GM18505 (cell line): ENCODE data around the gene SYT2.

ENCODE experiments used
- ATAC-seq: cut with Tn5 transposase; IDR thresholded peaks from one replicate; pipeline ENCODE4 v1.9.1; 2021; ENCODE audit not compliant: unreplicated experiment
- POLR2A ChIP-seq: IDR thresholded peaks from 4 replicates; pipeline ENCODE4 v1.6.1; 2011; ENCODE audit warnings: borderline replicate concordance; ENCODE audit not compliant: insufficient read depth, insufficient read length; ENCODE audit errors: extremely low read depth

The SYT2 gene

DNA sequence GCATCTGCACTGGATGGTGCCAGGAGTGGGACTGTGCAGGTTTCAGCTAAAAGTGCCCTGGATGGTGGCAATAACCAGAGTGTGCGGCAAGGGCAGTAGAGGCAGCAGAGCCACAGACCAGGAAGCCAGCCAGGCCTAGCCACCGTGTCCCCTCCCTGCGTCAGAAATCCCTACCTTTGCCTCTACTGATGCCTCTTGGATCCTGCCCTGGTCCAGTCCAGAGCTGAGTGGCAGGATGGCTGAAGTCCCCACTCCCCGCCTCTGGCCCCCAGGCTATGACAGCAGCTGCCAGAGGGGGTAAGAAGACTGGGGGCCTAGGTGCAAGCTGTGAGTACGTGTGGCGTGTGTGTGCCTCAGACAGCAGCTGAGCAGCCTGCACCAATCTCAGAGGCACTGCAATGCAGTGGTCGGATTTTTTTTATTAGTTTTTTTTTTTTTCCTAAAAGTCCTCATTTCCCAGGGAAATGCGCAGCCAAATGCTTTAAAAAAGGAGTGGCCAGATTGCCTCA, 51.9 kb downstream of the SYT2 start:
- TF ChIP-seq POLR2A: no peak
- ATAC-seq: no peak

DNA sequence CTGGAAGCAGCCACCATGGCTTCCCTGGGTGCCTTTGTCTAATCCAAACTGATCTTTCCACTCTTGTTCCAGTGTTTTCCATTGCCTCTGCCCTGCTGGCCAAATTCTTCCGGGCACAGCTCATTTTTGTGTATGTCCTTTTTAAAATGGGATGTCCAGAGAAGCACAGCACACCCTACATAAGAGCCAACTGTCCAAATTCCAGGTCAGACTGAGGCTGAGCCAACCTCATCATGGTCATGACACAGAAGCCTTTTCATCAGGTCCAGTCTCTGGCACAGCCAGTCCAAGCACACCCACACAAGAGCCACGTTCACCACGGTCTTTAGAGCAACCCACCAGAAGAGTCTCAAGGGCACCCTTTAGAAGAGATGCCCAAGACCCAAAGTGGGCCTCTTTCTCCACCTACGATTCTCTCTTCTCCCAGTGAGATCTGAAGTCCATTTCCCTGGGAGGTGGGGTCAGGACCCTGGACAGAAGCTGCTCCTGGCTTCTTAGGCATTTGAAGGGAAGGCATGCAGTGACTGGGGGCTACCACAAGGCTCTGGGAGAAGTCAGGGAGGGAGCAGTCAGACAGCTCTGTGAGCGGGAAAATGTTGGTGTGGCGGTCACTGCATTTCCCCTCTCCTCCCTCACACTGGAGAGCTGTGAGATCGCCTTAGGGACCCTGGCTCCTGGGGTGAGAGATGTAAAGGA, 53.2 kb downstream of the SYT2 start:
- TF ChIP-seq POLR2A: no peak
- ATAC-seq: no peak

DNA sequence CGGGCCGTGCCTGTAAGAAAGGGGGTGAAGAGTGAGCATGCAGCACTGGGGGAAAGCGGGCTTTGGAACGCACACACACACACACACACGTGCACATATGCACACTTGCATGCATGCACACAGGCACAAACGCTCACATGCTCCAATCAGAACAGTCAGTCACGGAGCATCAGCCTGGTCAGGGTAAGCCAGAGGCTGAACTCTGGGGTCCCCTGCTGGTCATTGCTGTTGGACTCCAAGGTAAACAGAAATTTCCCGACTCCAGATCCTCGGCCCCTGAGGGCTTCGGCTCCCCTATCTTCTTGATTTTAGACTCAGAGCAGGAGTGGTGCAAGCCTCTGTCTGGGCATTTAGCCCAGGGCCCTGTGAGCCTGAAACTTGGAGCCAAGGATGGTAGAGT, 54.2 kb downstream of the SYT2 start:
- ATAC-seq: no peak

DNA sequence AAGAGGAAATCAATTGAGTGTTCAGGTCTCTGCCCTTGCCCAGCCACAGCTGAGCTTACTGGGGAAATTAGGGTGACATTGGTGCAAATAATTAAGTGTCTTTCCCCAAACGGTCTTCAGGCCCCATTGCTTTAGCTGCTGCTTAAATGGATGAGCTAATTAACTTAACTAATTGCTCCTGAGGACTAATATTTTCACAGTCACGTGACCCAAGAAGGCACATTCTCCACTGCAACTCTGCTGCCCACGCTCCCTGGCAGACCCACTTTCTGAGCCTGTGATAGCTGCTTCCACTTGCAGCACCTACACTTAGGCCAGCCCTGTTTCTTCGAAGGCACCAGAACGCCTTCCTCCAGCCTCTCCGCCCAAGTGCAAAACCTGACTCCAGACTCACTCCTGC, 56.2 kb downstream of the SYT2 start:
- no peak for ATAC-seq
- TF ChIP-seq POLR2A: no peak

More for the DNA sequence above, 54.2 kb downstream of the SYT2 start:
- TF ChIP-seq POLR2A: no peak

GRCh38 chr1:202649553-202650392, 60.5 kb downstream of the SYT2 start:
- ATAC-seq: no peak
- no peak for TF ChIP-seq POLR2A

- TF ChIP-seq POLR2A: no peak
- ATAC-seq: no peak
Measured at GRCh38 chr1:202648605-202649226, 61.5 kb downstream of the SYT2 start.

DNA sequence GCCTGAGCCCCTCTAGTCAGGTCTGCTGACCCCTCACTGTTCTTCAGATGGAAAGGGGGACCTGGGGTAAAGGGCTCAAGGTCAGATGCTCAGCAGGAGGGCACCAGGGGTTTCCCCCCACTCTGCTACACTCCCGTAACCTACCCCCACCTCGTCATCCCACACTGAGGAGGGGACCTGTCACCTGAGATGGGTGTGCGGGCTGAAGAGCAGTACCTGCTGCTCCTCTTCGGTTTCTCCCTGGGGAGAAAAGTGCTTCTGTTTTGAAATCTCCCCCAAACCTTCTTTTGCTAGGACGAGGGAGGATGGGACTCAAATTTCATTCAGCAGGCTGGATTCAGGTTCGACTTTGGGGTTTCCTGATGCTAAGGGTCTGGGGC, 65.2 kb downstream of the SYT2 start:
- ATAC-seq: no peak
- no peak for TF ChIP-seq POLR2A

- no peak for TF ChIP-seq POLR2A
- no peak for ATAC-seq
Measured at GRCh38 chr1:202644219-202645096, 65.8 kb downstream of the SYT2 start.

DNA sequence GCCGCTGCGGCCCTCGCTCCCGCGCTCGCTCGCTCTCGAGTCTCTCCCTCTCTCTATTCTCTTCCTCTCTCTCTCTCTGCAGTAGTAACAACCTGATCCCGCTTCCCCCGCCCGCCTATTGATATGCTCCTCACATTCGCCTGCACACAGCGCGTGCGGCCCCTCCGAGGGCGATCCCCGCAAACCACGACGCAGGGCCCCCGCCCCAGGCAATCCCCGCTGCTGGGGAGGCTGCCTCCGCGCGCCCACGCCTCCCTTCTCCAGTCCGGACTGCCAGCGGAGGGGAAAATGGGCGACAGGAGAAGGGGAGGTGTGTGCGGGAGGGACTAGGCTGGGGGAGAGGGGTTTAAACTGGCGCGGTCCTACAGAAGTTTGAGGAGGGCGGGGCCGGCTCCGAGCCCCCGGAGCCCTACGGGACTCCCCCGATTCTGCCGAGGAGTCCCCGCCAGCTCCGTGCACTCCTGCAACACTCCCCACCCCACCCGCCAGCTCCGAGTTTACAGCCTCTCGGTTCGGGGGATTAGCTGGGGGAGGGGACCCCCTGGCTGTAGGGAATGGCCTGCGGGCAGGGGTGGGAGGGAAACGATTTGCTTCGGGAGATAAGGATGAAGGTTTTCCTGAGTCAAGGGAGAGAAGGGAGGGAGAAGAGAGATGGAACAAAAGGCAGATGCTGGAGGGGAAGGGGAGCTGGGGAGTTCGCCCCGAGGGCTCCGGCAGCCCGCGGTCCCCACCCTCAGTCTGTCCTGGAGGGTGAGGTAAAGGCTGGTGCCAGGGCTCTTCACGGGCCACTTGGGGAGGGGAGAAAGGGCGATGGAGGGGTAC, 66.6 kb downstream of the SYT2 start:
- TF ChIP-seq POLR2A: no peak

GRCh38 chr1:202642619-202643291, 67.5 kb downstream of the SYT2 start:
- ATAC-seq: no peak
- no peak for TF ChIP-seq POLR2A

More for the DNA sequence above, 66.6 kb downstream of the SYT2 start:
- no peak for ATAC-seq

GRCh38 chr1:202642212-202642611, 68.0 kb downstream of the SYT2 start:
- no peak for TF ChIP-seq POLR2A

More at GRCh38 chr1:202642212-202642611, 68.0 kb downstream of the SYT2 start:
- ATAC-seq: no peak
